ENCODE data around the gene SIVA1. TPM values are rescaled to one million over a fixed set of nuclear protein-coding genes. Genes with fewer than 3 reads are reported as not detected.

Gene SIVA1
- total RNA-seq, 1 donor from 2014 or later, result 117 TPM

- Mint-ChIP-seq H3K27ac (no peak overlapping the region), H3K9me3 (peaks cover 6% of the 10 kb centered on the region), H3K4me1 (peaks cover 10% of the 10 kb centered on the region), H3K4me3 (no peak overlapping the region), H3K36me3 (ENCODE audit: low read depth) (peaks cover 4% of the 10 kb centered on the region), H3K27me3 (no peaks in the 10 kb centered on the region)
- no peak for DNase-seq
- intact Hi-C loops (cut with micrococcal nuclease), result no loop called here
These were observed 53.1 kb downstream of the SIVA1 start for GRCh38 chr14:104805941-104806624.

- peaks cover 5% of the 10 kb centered on the region for H3K4me1 Mint-ChIP-seq
- H3K4me3 Mint-ChIP-seq, result no peak overlapping the region
- H3K36me3 Mint-ChIP-seq (ENCODE audit: low read depth), result peaks cover 4% of the 10 kb centered on the region
- no peaks in the 10 kb centered on the region for H3K27me3 Mint-ChIP-seq
- no peak overlapping the region for H3K27ac Mint-ChIP-seq
- intact Hi-C loops (cut with micrococcal nuclease), result no loop called here
- peaks cover 6% of the 10 kb centered on the region for H3K9me3 Mint-ChIP-seq
- no peak for DNase-seq
These were observed 53.9 kb downstream of the SIVA1 start for GRCh38 chr14:104806625-104807465.

- Mint-ChIP-seq H3K27me3 (no peaks in the 10 kb centered on the region), H3K36me3 (ENCODE audit: low read depth) (peaks cover 4% of the 10 kb centered on the region), H3K4me3 (no peak overlapping the region), H3K27ac (no peak overlapping the region), H3K4me1 (peaks cover 2% of the 10 kb centered on the region), H3K9me3 (peaks cover 6% of the 10 kb centered on the region)
- intact Hi-C loops (cut with micrococcal nuclease), result no loop called here
- no peak for DNase-seq
These were observed 55.5 kb downstream of the SIVA1 start for GRCh38 chr14:104808456-104808855.

Other genes with a start within 250 kb of the SIVA1 start
- gene C14orf180, start 173.4 kb upstream of the SIVA1 start, total RNA-seq, result not detected in 2 replicates
- 0.28 TPM in 1 of 2 replicates, not detected in the other for gene TMEM179, start 148.4 kb upstream of the SIVA1 start, total RNA-seq
- gene INF2, start 63.5 kb upstream of the SIVA1 start, total RNA-seq, result 90.9 and 92.3 TPM in 2 replicates
- 0.96 and 1.4 TPM in 2 replicates for gene ADSS1, start 28.9 kb upstream of the SIVA1 start, total RNA-seq
- gene AKT1, start 42.6 kb downstream of the SIVA1 start, total RNA-seq, result 133 and 143 TPM in 2 replicates
- gene ZBTB42, start 48.0 kb downstream of the SIVA1 start, total RNA-seq, result 4.9 and 5.5 TPM in 2 replicates
- 8.3 and 9.0 TPM in 2 replicates for gene CEP170B, start 112.1 kb downstream of the SIVA1 start, total RNA-seq
- 0.07 and 0.21 TPM in 2 replicates for gene PLD4, start 171.7 kb downstream of the SIVA1 start, total RNA-seq
- gene AHNAK2, start 225.2 kb downstream of the SIVA1 start, total RNA-seq, result 0.02 TPM in 2 replicates
- gene CLBA1, start 232.6 kb downstream of the SIVA1 start, total RNA-seq, result 2.4 and 2.5 TPM in 2 replicates